CD4-positive, alpha-beta T cell (primary cell): ENCODE results near the gene RNF181. TPM values are rescaled to one million over a fixed set of nuclear protein-coding genes. Genes with fewer than 3 reads are reported as not detected.
A peak's percentile ranks its signal among the peaks of the same experiment; 100 is the strongest.

Source experiments
- ATAC-seq: fragments of 200-7000 bp; cut with Tn5 transposase; one replicate; pipeline ENCODE4 v1.10.0; 2022; ENCODE audit warnings: mild to moderate bottlenecking; ENCODE audit not compliant: poor library complexity
- CTCF ChIA-PET: fragments of 350-600 bp; sonication (Branson Sonifier 250); formaldehyde crosslinking; loops from one replicate; lab custom pipeline; 2021; ENCODE audit warnings: antibody characterized with exemption, inconsistent platforms; lab: Charles Lee
- POLR2A ChIA-PET: fragments of 350-600 bp; sonication (Branson Sonifier 250); formaldehyde crosslinking; loops from one replicate; lab custom pipeline; 2021; ENCODE audit warnings: antibody characterized with exemption, inconsistent platforms; lab: Charles Lee
- DNase-seq, 14 experiments: peaks; one replicate each; pipeline ENCODE4 v3.0.0-alpha.2; 2013 to 2020; ENCODE audit warnings: mixed read lengths in 2 of 14
- H3K27ac ChIP-seq, 2 donors: one replicate each; pipeline versions ENCODE4 v1.5.1 to v1.7.0; 2013; ENCODE audit warnings: low read length in 2 of 2, low read depth in 1 of 2, mild to moderate bottlenecking in 1 of 2
- H3K27me3 ChIP-seq, 2 experiments: 1 replicate in 1 of 2; 2 replicates in 1 of 2; pipeline versions ENCODE4 v1.6.1 to v1.7.0; 2013; ENCODE audit warnings: low read length in 2 of 2, control low read depth in 1 of 2, mild to moderate bottlenecking in 1 of 2, moderate library complexity in 1 of 2; ENCODE audit not compliant: insufficient read depth in 2 of 2, control insufficient read depth in 1 of 2
- H3K36me3 ChIP-seq: one replicate; pipeline ENCODE4 v1.6.1; 2013; ENCODE audit warnings: low read length, control low read depth; ENCODE audit not compliant: insufficient read depth
- H3K4me1 ChIP-seq: one replicate; pipeline ENCODE4 v1.6.1; 2013; ENCODE audit warnings: low read length, control low read depth; ENCODE audit not compliant: insufficient read depth
- H3K4me3 ChIP-seq: one replicate; pipeline ENCODE4 v1.5.1; 2013; ENCODE audit warnings: mild to moderate bottlenecking, low read length, moderate library complexity
- H3K9me3 ChIP-seq, 2 experiments: 1 replicate in 1 of 2; 2 replicates in 1 of 2; pipeline versions ENCODE4 v1.6.1 to v1.7.0; 2013; ENCODE audit warnings: low read length in 2 of 2, mild to moderate bottlenecking in 2 of 2, control low read depth in 1 of 2, moderate library complexity in 1 of 2; ENCODE audit not compliant: control insufficient read depth in 1 of 2, insufficient read depth in 1 of 2
- H3K27ac Mint-ChIP-seq: one replicate; pipeline ENCODE4 v1.8.0; 2020; ENCODE audit warnings: mixed read lengths
- H3K27me3 Mint-ChIP-seq: one replicate; pipeline ENCODE4 v1.8.0; 2021; ENCODE audit warnings: mixed read lengths
- H3K36me3 Mint-ChIP-seq: one replicate; pipeline ENCODE4 v1.8.0; 2021; ENCODE audit warnings: low read depth, mixed read lengths
- H3K4me1 Mint-ChIP-seq: one replicate; pipeline ENCODE4 v1.8.0; 2021; ENCODE audit warnings: low read depth, mixed read lengths
- H3K4me3 Mint-ChIP-seq: one replicate; pipeline ENCODE4 v1.8.0; 2020; ENCODE audit warnings: mild to moderate bottlenecking, mixed read lengths
- H3K9me3 Mint-ChIP-seq: one replicate; pipeline ENCODE4 v1.8.0; 2020; ENCODE audit warnings: mixed read lengths
- CTCF ChIP-seq: fragments of 200-600 bp; IDR thresholded peaks from one replicate; pipeline ENCODE4 v1.8.0; 2022; ENCODE audit warnings: antibody characterized with exemption, mild to moderate bottlenecking
- intact Hi-C, 2 experiments: fragments of 100-400 bp; cut with DNase I in 1 of 2; cut with micrococcal nuclease in 1 of 2; formaldehyde crosslinking; loops; one replicate each; pipeline versions ENCODE4 v1.15.1 to v1.9.0; 2023 to 2025; cut with DNase I, micrococcal nuclease
- total RNA-seq, 174 experiments: library from RNA in 2 of 174; stranded (reverse) in 2 of 174; gene quantifications; one replicate each; pipeline ENCODE4 v1.2.3 and lab custom pipeline; 2021 to 2026

RNF181 gene
- total RNA-seq, 2 experiments from 2014 or later = 41.5 to 43.8 TPM

DNA sequence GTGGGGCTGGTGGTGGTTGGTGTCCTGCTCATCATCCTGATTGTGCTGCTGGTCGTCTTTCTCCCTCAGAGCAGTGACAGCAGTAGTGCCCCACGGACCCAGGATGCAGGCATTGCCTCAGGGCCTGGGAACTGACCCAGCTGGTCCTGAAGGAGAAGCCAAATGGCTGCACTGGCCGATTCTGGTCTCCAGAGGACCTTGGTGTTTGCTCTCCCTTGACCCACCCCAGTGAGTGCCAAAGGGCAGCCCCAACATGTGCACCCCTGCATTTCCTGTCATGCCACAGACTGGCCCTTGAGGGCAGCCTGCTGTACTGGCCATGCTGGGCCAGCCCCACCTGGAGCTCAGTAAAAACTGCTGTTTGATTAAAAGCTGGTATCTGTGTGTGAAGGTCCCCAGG lies 2.5 kb upstream of the RNF181 start:
- Mint-ChIP-seq H3K9me3 (no peaks in the 10 kb centered on the region), H3K27ac (no peak overlapping the region), H3K4me3 (peak overlapping the region; percentile 58), H3K36me3 (peaks cover 21% of the 10 kb centered on the region), H3K4me1 (peaks cover 48% of the 10 kb centered on the region), H3K27me3 (no peaks in the 10 kb centered on the region)
- no peak overlapping the region for H3K4me3 ChIP-seq
- intact Hi-C loops = loop anchor here in 1 of 2 experiments (10.0 kb wide), 1 partner anchor 512 kb away; the partner anchor contains the start of genes POLR1A and PTCD3
- peaks cover 45% of the 10 kb centered on the region for H3K4me1 ChIP-seq
- H3K9me3 ChIP-seq = no peaks in the 10 kb centered on the region
- peaks cover 14% of the 10 kb centered on the region for H3K36me3 ChIP-seq
- CTCF ChIA-PET = no interaction called here
- DNase-seq = no peak
- POLR2A ChIA-PET = interaction anchor here (4.2 kb wide), 1 partner anchor 8 kb away, joined by 60 read pairs; the partner anchor contains the start of gene VAMP5
- TF ChIP-seq CTCF = no peak
- no peak for ATAC-seq
- no peak overlapping the region for H3K27ac ChIP-seq
- no peaks in the 10 kb centered on the region for H3K27me3 ChIP-seq

GRCh38 chr2:85594715-85595300 lies 737 bp upstream of the RNF181 start:
- Histone ChIP-seq H3K27me3 (no peaks in the 10 kb centered on the region), H3K27ac (peak overlapping the region; percentile 78 to 86), H3K4me3 (peak overlapping the region; percentile 94), H3K9me3 (no peaks in the 10 kb centered on the region), H3K4me1 (peaks cover 41% of the 10 kb centered on the region), H3K36me3 (peaks cover 28% of the 10 kb centered on the region)
- intact Hi-C loops = loop anchor here (2.0 to 10.0 kb wide), 3 partner anchors 22 to 510 kb away; partner anchors contain the start of genes GGCX (in 1 of the 2), POLR1A (in 1 of the 2), PTCD3 (in 1 of the 2) and USP39 (in 1 of the 2)
- CTCF ChIA-PET = interaction anchor here (0.7 to 1.8 kb wide), 3 partner anchors 17 to 43 kb away, joined by 4 to 10 read pairs (median 4); partner anchors contain the start of gene C2orf68
- H3K9me3 Mint-ChIP-seq = no peaks in the 10 kb centered on the region
- POLR2A ChIA-PET = interaction anchor here (0.6 to 4.2 kb wide), 21 partner anchors 9 to 846 kb away, joined by 3 to 60 read pairs (median 8); partner anchors contain the start of genes C2orf68, GGCX, KDM3A and MAT2A
- peak overlapping the region; percentile 98 for H3K27ac Mint-ChIP-seq
- TF ChIP-seq CTCF = no peak
- peaks cover 40% of the 10 kb centered on the region for H3K4me1 Mint-ChIP-seq
- H3K27me3 Mint-ChIP-seq = no peaks in the 10 kb centered on the region
- peak overlapping the region; percentile 94 for H3K4me3 Mint-ChIP-seq
- peaks cover 25% of the 10 kb centered on the region for H3K36me3 Mint-ChIP-seq
- ATAC-seq (no peak), DNase-seq (no peak)

GRCh38 chr2:85596026-85596333 lies 435 bp downstream of the RNF181 start:
- Mint-ChIP-seq H3K4me1 (peaks cover 35% of the 10 kb centered on the region), H3K36me3 (peaks cover 25% of the 10 kb centered on the region), H3K4me3 (peak overlapping the region; percentile 94), H3K9me3 (no peaks in the 10 kb centered on the region), H3K27me3 (no peaks in the 10 kb centered on the region), H3K27ac (peak overlapping the region; percentile 98)
- Histone ChIP-seq H3K4me1 (peaks cover 38% of the 10 kb centered on the region), H3K9me3 (no peaks in the 10 kb centered on the region), H3K27ac (peak overlapping the region; percentile 78 to 86), H3K4me3 (peak overlapping the region; percentile 94), H3K27me3 (no peaks in the 10 kb centered on the region), H3K36me3 (peaks cover 28% of the 10 kb centered on the region)
- DNase-seq (no peak), ATAC-seq (peak; percentile 1)
- CTCF ChIA-PET = interaction anchor here (1.0 to 1.8 kb wide), 3 partner anchors 41 to 57 kb away, joined by 3 to 10 read pairs (median 3); partner anchors contain the start of gene MAT2A
- TF ChIP-seq CTCF = no peak
- intact Hi-C loops = loop anchor here in 1 of 2 experiments (10.0 kb wide), 1 partner anchor 509 kb away; the partner anchor contains the start of genes POLR1A and PTCD3
- POLR2A ChIA-PET = interaction anchor here (0.5 to 4.2 kb wide), 22 partner anchors 9 to 845 kb away, joined by 3 to 60 read pairs (median 6); partner anchors contain the start of genes C2orf68, GGCX, KDM3A and MAT2A
